GM19043 (cell line): Measurements from ENCODE around the gene DHX15.

Source experiments
- ATAC-seq: cut with Tn5 transposase; IDR thresholded peaks from one replicate; pipeline ENCODE4 v1.9.1; 2021; ENCODE audit warnings: low read depth; ENCODE audit not compliant: unreplicated experiment

Gene DHX15

DNA sequence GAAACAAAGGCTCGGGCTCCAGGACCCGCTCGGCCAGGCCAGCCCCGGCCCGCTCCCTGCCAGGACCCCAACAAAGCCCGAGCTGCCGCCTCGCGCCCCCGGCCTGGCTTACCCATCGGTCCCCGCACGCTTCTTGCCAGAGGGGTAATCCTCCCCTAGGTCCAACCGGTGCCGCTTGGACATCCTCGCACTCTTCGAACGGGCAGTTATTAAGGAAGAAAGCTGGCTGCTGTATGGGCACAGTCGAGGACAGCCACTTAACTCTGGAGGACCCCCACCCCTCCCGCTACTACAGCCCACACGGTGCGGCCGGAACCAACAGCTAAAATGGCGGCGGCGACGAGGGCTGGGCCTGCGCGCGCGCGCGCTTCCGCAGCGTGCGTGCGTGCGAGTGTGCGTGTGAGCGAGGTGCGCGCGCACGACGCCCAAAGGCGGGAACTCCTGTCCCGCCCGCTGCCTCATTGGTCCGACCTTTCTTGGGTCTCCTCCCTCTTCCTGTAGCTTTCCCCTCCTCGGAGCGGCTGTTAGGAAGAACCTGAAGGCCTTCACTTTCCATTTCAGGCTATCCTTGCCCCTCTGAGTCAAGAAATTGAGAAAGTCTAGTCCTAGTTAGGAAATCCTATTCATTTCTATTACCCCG lies at the start of gene DHX15:
DHX15 (minus strand) TSS at position 344 of the 640 bp plus-strand sequence; CDS start at position 183, 161 bp downstream.
- ATAC-seq, result peak; percentile 83

GRCh38 chr4:24632011-24632410 lies 47.7 kb upstream of the DHX15 start:
- ATAC-seq, result no peak

GRCh38 chr4:24630937-24631336 lies 46.6 kb upstream of the DHX15 start:
- no peak for ATAC-seq

DNA sequence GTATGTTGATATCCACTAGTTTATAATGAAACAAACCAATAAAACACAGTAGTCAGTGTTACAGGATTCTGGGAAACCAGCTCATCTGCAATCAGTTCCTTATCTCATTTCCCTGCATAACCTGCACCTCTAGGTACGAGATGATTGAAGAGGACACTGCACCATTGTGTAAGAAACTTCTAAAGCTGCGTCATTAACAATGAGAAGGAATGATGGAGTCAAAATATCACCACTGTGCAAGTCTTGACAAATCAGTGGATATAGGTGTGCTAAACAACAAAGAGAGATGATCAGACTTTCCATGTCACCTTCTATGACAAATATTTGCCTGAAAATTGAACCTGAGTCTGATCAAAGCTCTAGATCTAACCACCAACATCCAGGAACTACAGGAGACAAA lies 40.7 kb upstream of the DHX15 start:
- ATAC-seq, result no peak

- ATAC-seq, result no peak
These were observed 40.0 kb upstream of the DHX15 start for GRCh38 chr4:24624381-24624780.

- no peak for ATAC-seq
These were observed 37.9 kb upstream of the DHX15 start for GRCh38 chr4:24622146-24622834.

DNA sequence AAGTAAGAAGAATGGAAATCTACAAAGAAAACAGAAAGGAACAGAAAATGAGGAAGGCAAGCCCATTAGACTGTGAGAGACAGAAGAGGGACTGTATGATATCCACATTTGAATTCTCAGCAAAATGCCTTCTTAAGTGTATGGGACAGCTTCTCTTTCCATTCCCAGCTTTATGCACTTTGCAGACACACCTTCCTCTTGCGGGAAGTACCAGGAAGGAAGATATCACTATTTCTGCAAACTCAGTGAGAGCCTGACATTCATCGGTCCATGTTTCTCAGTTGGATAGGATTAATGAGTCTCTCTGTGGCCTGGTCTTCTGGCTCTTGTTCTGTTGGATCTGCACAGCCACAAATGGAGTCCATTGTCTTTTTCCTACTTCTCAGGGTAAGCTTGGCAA lies 31.6 kb upstream of the DHX15 start:
- ATAC-seq, result no peak

- no peak for ATAC-seq
These were observed 30.5 kb upstream of the DHX15 start for GRCh38 chr4:24614881-24615280.

- no peak for ATAC-seq
These were observed 29.1 kb upstream of the DHX15 start for GRCh38 chr4:24613502-24613901.

- no peak for ATAC-seq
These were observed 27.2 kb upstream of the DHX15 start for GRCh38 chr4:24611575-24611974.

GRCh38 chr4:24607334-24607733 lies 23.0 kb upstream of the DHX15 start:
- ATAC-seq, result no peak

- no peak for ATAC-seq
These were observed 20.9 kb upstream of the DHX15 start for GRCh38 chr4:24605216-24605615.

- ATAC-seq, result no peak
These were observed 20.3 kb upstream of the DHX15 start for GRCh38 chr4:24604558-24605214.

DNA sequence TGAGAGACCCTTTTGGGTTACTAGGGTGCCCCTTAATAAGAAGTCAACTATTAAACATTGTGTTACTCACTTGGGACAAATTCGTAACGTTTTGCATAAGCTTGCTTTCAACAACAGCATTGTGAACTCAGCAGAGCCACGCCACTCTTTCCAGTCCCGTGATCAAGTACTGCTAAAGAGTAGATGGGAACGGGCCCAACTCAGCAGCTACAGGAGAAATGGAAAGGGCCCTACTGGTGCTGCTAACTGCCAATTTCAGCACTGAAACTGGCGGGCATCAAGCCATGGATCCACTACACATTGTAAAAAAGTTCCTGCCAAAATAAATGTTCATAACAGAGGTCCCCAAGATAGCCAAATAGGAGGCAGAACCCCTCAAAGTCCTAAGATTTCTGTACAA lies 19.0 kb upstream of the DHX15 start:
- no peak for ATAC-seq

GRCh38 chr4:24601121-24601520 lies 16.8 kb upstream of the DHX15 start:
- ATAC-seq, result no peak

- ATAC-seq, result no peak
These were observed 14.9 kb upstream of the DHX15 start for GRCh38 chr4:24599275-24599674.

- ATAC-seq, result no peak
These were observed 13.7 kb upstream of the DHX15 start for GRCh38 chr4:24598025-24598424.

DNA sequence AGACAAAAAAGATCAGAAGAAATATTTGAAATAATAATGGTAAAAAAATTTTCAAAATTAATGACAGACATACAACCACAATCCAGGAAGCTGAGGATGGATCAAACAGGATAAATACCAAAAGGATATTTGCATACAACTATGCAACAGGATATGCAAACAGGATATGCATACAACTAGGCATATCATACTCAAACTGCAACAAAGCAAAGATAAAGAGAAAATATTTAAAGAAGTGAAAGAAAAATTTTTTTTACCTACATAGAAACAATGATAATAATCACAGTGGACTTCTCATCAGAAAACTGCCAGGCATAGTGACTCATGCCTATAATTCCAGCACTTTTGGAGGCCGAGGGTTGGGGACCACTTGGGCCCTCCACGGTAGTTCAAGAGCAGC lies 11.3 kb upstream of the DHX15 start:
- ATAC-seq, result no peak

DNA sequence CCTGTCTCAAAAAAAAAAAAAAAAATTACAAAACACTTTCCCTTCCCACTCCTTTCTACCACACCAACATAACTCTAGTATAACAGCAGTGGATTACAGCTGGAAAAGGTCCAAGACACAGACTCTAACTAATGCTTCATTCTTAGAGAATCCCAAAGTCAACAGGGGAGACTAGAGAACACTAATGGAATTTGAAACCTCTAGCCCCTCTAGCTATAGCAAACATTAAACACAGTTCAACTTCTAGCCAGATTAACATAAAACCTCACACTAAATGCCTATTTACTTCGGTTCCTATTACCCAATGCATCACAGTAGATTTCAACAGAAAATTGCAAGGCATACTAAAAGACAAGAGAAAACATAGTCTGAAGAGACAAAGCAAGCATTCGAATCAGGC lies 10.5 kb upstream of the DHX15 start:
- no peak for ATAC-seq

- ATAC-seq, result peak; percentile 40
These were observed 5.1 kb upstream of the DHX15 start for GRCh38 chr4:24589448-24589847.

DNA sequence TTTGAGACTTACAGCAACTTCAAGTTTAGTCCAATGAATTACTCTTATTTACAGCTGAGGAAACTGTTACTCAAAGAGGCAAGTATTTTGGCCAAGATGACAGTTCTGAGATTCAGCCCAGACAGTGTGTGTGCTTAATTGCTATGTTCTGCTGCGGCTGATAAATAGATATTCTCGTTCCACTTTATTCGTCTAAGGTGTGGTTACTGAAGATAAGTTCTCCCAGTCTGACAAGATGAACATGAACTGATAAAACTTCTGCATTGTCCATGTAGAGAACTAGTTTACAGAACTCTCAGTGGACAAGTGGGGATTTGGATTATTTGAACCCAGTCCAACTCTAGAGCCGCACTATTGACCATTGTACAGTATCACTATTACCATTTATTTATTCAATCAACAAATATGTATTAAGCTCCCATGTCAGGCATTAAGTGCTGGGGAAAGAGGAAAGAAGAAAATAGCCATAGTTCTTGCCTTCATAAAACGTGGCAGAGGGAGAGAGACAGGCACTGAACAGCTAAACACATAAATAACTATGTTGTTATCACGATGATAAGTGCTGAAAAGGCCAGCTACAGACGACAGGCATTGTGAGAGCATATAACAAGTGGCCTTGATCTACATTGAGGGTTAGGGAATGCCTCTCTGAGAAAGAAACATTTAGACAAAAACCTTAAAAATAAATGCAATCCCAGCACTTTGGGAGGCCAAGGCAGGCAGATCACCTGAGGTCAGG lies 4.0 kb upstream of the DHX15 start:
- ATAC-seq, result no peak
